T47D (cell line): Measurements from ENCODE around the gene NXPE4.
A peak's percentile ranks its signal among the peaks of the same experiment; 100 is the strongest.

ENCODE experiments used
- DNase-seq, 2 experiments: peaks; one replicate each; pipeline versions ENCODE4 v3.0.0 to v3.0.0-alpha.2; 2011 to 2012; ENCODE audit warnings: low read depth in 1 of 2, low spot score in 1 of 2
- JUND ChIP-seq: IDR thresholded peaks from 2 replicates; pipeline ENCODE4 v1.6.1; 2012; ENCODE audit warnings: low read depth
- in situ Hi-C: cut with HindIII; loops from 2 replicates; pipeline ENCODE4 v1.10.0; 2016; ENCODE audit warnings: low sequenced_read_pairs, low pct_unique_long_range_greater_than_20kb

The NXPE4 gene

GRCh38 chr11:114564831-114565230 is 30.8 kb downstream of the NXPE4 start:
- in situ Hi-C loops, result no loop called here
- TF ChIP-seq JUND, result no peak
- DNase-seq, result no peak

GRCh38 chr11:114563077-114563476 is 32.5 kb downstream of the NXPE4 start:
- in situ Hi-C loops, result no loop called here
- no peak for TF ChIP-seq JUND
- no peak for DNase-seq

GRCh38 chr11:114562166-114562916 is 33.2 kb downstream of the NXPE4 start:
- in situ Hi-C loops, result no loop called here
- TF ChIP-seq JUND, result no peak
- DNase-seq, result no peak

GRCh38 chr11:114559425-114560310 is 35.9 kb downstream of the NXPE4 start, which contains the start of gene NXPE1:
NXPE1 (minus strand) TSS chr11:114559881; CDS start chr11:114551201, 8,680 bp downstream.
- no peak for TF ChIP-seq JUND
- in situ Hi-C loops, result no loop called here
- no peak for DNase-seq

GRCh38 chr11:114556135-114556534 is 39.5 kb downstream of the NXPE4 start:
- no peak for TF ChIP-seq JUND
- peak in 1 of 2 experiments; percentile 25 for DNase-seq
- in situ Hi-C loops, result no loop called here

- in situ Hi-C loops, result no loop called here
- no peak for DNase-seq
- no peak for TF ChIP-seq JUND
These were observed 41.9 kb downstream of the NXPE4 start for GRCh38 chr11:114553642-114554041.

GRCh38 chr11:114551060-114551459 is 44.5 kb downstream of the NXPE4 start:
- TF ChIP-seq JUND, result no peak
- in situ Hi-C loops, result no loop called here
- no peak for DNase-seq

GRCh38 chr11:114525682-114526081 is 69.9 kb downstream of the NXPE4 start:
- TF ChIP-seq JUND, result no peak
- DNase-seq, result no peak
- in situ Hi-C loops, result no loop called here

- no peak for TF ChIP-seq JUND
- no peak for DNase-seq
- in situ Hi-C loops, result no loop called here
These were observed 71.5 kb downstream of the NXPE4 start for GRCh38 chr11:114524122-114524521.

GRCh38 chr11:114522818-114523217 is 72.8 kb downstream of the NXPE4 start:
- DNase-seq, result no peak
- TF ChIP-seq JUND, result no peak
- in situ Hi-C loops, result no loop called here
